H1 (cell line): ENCODE data around the gene NPY5R. TPM values are rescaled to one million over a fixed set of nuclear protein-coding genes. Genes with fewer than 3 reads are reported as not detected.

Experiments used
- BACH1 ChIP-seq: IDR thresholded peaks from 2 replicates; pipeline ENCODE4 v1.6.1; 2012; ENCODE audit warnings: low read length, improper control_type of control experiment
- FOSL1 ChIP-seq: IDR thresholded peaks from 2 replicates; pipeline ENCODE4 v1.6.1; 2011; ENCODE audit warnings: mild to moderate bottlenecking, low read depth, low read length, moderate library complexity; ENCODE audit not compliant: insufficient read depth
- HDAC6 ChIP-seq: IDR thresholded peaks from one replicate; pipeline ENCODE4 v1.7.1; 2012; ENCODE audit warnings: low read depth, mild to moderate bottlenecking, inconsistent platforms, low read length, moderate library complexity
- KDM1A ChIP-seq: fragments of 200-600, 300-600 bp; sonication (generic); IDR thresholded peaks from 2 replicates; pipeline ENCODE4 v1.7.1; 2016; ENCODE audit warnings: mild to moderate bottlenecking, low read length, borderline replicate concordance
- POLR2AphosphoS5 ChIP-seq: IDR thresholded peaks from 2 replicates; pipeline ENCODE4 v1.6.1; 2011; ENCODE audit warnings: low read depth, low read length
- RAD21 ChIP-seq, 2 experiments: IDR thresholded peaks in 1 of 2; conservative IDR thresholded peaks in 1 of 2; 2 replicates each; pipeline ENCODE4 v1.6.1; 2011; ENCODE audit warnings: low read depth in 2 of 2, low read length in 2 of 2, improper control_type of control experiment in 1 of 2, inconsistent platforms in 1 of 2, mild to moderate bottlenecking in 1 of 2, moderate library complexity in 1 of 2
- RNF2 ChIP-seq: fragments of 200-900, 300-1000 bp; sonication (generic); IDR thresholded peaks from 2 replicates; pipeline ENCODE4 v1.7.1; 2016; ENCODE audit warnings: borderline replicate concordance, low read depth, mild to moderate bottlenecking, antibody characterized with exemption, low read length; ENCODE audit not compliant: poor library complexity, severe bottlenecking; ENCODE audit errors: missing control alignments
- USF2 ChIP-seq: IDR thresholded peaks from 2 replicates; pipeline ENCODE4 v1.6.1; 2011; ENCODE audit warnings: low read length, improper control_type of control experiment
- polyA plus RNA-seq, 7 experiments: library from polyadenylated mRNA; depleted of rRNA in 3 of 7; stranded (reverse) in 5 of 7; unstranded in 2 of 7; fragments of >200 nt in 5 of 7; fragments of 200-250 nt in 2 of 7; gene quantifications; 1 replicate in 5 of 7; 2 replicates in 1 of 7; 4 replicates in 1 of 7; pipeline versions ENCODE4 v1.2.1 to v1.2.3, GENCODE V29; 2011 to 2013; ENCODE audit warnings: missing spikeins in 2 of 7, mixed read lengths in 2 of 7
- total RNA-seq: library from RNA; stranded (reverse); fragmentation: NEBNext Ultra II Directional; extraction: Animal tissue kit (Norgen Biotek cat#: 25700); gene quantifications from 2 replicates; pipeline ENCODE4 v1.2.1, GENCODE V29; 2021
- TF ChIP-seq, protein P1 (sequence below): fragments of 300-600 bp; sonication (generic); IDR thresholded peaks from 2 replicates; pipeline ENCODE4 v1.7.1; 2012; ENCODE audit warnings: low read length, moderate library complexity, mild to moderate bottlenecking, inconsistent platforms; ENCODE audit not compliant: insufficient replicate concordance
- TF ChIP-seq, protein P2 (sequence below): IDR thresholded peaks from 2 replicates; pipeline ENCODE4 v1.6.1; 2012; ENCODE audit warnings: inconsistent platforms

NPY5R gene
- total and polyA plus RNA-seq, 2 of the 8 experiments (the other 6 are each of a cell fraction or from before 2014, with no cell fraction given) = 1.5 to 1.9 TPM

DNA sequence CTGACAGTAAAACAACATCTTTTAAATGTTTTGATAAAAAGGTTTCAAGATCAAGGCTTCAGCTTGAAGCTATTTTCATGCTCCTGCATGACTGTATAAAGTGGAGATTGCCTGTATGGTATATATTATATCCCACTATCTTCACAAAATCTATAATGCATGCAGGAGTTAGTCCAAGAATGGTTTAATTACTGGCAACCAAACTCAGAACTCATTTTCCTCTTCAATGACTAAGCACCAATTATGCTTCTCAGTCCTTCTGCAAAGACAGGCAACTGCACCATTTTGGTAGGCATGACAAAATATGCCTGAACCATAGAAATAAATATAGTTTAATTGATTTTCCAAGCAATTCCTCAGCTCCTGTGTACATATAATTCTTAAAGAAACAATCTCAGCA is 54.5 kb downstream of the NPY5R start (continued):
- TF ChIP-seq, protein P1, sequence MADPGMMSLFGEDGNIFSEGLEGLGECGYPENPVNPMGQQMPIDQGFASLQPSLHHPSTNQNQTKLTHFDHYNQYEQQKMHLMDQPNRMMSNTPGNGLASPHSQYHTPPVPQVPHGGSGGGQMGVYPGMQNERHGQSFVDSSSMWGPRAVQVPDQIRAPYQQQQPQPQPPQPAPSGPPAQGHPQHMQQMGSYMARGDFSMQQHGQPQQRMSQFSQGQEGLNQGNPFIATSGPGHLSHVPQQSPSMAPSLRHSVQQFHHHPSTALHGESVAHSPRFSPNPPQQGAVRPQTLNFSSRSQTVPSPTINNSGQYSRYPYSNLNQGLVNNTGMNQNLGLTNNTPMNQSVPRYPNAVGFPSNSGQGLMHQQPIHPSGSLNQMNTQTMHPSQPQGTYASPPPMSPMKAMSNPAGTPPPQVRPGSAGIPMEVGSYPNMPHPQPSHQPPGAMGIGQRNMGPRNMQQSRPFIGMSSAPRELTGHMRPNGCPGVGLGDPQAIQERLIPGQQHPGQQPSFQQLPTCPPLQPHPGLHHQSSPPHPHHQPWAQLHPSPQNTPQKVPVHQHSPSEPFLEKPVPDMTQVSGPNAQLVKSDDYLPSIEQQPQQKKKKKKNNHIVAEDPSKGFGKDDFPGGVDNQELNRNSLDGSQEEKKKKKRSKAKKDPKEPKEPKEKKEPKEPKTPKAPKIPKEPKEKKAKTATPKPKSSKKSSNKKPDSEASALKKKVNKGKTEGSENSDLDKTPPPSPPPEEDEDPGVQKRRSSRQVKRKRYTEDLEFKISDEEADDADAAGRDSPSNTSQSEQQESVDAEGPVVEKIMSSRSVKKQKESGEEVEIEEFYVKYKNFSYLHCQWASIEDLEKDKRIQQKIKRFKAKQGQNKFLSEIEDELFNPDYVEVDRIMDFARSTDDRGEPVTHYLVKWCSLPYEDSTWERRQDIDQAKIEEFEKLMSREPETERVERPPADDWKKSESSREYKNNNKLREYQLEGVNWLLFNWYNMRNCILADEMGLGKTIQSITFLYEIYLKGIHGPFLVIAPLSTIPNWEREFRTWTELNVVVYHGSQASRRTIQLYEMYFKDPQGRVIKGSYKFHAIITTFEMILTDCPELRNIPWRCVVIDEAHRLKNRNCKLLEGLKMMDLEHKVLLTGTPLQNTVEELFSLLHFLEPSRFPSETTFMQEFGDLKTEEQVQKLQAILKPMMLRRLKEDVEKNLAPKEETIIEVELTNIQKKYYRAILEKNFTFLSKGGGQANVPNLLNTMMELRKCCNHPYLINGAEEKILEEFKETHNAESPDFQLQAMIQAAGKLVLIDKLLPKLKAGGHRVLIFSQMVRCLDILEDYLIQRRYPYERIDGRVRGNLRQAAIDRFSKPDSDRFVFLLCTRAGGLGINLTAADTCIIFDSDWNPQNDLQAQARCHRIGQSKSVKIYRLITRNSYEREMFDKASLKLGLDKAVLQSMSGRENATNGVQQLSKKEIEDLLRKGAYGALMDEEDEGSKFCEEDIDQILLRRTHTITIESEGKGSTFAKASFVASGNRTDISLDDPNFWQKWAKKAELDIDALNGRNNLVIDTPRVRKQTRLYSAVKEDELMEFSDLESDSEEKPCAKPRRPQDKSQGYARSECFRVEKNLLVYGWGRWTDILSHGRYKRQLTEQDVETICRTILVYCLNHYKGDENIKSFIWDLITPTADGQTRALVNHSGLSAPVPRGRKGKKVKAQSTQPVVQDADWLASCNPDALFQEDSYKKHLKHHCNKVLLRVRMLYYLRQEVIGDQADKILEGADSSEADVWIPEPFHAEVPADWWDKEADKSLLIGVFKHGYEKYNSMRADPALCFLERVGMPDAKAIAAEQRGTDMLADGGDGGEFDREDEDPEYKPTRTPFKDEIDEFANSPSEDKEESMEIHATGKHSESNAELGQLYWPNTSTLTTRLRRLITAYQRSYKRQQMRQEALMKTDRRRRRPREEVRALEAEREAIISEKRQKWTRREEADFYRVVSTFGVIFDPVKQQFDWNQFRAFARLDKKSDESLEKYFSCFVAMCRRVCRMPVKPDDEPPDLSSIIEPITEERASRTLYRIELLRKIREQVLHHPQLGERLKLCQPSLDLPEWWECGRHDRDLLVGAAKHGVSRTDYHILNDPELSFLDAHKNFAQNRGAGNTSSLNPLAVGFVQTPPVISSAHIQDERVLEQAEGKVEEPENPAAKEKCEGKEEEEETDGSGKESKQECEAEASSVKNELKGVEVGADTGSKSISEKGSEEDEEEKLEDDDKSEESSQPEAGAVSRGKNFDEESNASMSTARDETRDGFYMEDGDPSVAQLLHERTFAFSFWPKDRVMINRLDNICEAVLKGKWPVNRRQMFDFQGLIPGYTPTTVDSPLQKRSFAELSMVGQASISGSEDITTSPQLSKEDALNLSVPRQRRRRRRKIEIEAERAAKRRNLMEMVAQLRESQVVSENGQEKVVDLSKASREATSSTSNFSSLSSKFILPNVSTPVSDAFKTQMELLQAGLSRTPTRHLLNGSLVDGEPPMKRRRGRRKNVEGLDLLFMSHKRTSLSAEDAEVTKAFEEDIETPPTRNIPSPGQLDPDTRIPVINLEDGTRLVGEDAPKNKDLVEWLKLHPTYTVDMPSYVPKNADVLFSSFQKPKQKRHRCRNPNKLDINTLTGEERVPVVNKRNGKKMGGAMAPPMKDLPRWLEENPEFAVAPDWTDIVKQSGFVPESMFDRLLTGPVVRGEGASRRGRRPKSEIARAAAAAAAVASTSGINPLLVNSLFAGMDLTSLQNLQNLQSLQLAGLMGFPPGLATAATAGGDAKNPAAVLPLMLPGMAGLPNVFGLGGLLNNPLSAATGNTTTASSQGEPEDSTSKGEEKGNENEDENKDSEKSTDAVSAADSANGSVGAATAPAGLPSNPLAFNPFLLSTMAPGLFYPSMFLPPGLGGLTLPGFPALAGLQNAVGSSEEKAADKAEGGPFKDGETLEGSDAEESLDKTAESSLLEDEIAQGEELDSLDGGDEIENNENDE = no peak
- no peak for TF ChIP-seq KDM1A
- TF ChIP-seq FOSL1 = no peak
- TF ChIP-seq, protein P2, sequence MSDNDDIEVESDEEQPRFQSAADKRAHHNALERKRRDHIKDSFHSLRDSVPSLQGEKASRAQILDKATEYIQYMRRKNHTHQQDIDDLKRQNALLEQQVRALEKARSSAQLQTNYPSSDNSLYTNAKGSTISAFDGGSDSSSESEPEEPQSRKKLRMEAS = no peak
- TF ChIP-seq RNF2 = no peak
- TF ChIP-seq BACH1 = no peak
- no peak for TF ChIP-seq POLR2AphosphoS5
- no peak for TF ChIP-seq USF2
- TF ChIP-seq HDAC6 = no peak
- TF ChIP-seq RAD21 (IDR thresholded peaks at IDR 0.05 in 1 of 2, conservative IDR thresholded peaks at IDR 0.05 in 1 of 2; ENCODE audit: low read depth in 2 of 2, low read length in 2 of 2) = no peak
